ENCODE data around the gene DAPK1. TPM values are rescaled to one million over a fixed set of nuclear protein-coding genes. Genes with fewer than 3 reads are reported as not detected.

The DAPK1 gene
- total RNA-seq, 1 experiment from 2014 or later: 133 TPM

- H3K27ac Mint-ChIP-seq (ENCODE audit: unreplicated experiment): peak overlapping the region; percentile 80
- CTCF ChIA-PET: interaction anchor here (0.8 kb wide), 1 partner anchor 35 kb away, joined by 3 read pairs; no protein-coding TSS in a partner anchor
- BruUV-seq (replicated peaks): no TSS peak
- peaks cover 35% of the 10 kb centered on the region for H3K36me3 Mint-ChIP-seq (ENCODE audit: insufficient read depth, unreplicated experiment)
- H3K9me3 Mint-ChIP-seq (ENCODE audit: low read depth, unreplicated experiment): peaks cover 4% of the 10 kb centered on the region
- no peak for DNase-seq
- TF ChIP-seq, protein P1, sequence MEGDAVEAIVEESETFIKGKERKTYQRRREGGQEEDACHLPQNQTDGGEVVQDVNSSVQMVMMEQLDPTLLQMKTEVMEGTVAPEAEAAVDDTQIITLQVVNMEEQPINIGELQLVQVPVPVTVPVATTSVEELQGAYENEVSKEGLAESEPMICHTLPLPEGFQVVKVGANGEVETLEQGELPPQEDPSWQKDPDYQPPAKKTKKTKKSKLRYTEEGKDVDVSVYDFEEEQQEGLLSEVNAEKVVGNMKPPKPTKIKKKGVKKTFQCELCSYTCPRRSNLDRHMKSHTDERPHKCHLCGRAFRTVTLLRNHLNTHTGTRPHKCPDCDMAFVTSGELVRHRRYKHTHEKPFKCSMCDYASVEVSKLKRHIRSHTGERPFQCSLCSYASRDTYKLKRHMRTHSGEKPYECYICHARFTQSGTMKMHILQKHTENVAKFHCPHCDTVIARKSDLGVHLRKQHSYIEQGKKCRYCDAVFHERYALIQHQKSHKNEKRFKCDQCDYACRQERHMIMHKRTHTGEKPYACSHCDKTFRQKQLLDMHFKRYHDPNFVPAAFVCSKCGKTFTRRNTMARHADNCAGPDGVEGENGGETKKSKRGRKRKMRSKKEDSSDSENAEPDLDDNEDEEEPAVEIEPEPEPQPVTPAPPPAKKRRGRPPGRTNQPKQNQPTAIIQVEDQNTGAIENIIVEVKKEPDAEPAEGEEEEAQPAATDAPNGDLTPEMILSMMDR (IDR thresholded peaks at IDR 0.05; ENCODE audit: unreplicated experiment): no peak
- no peak overlapping the region for H3K4me3 Mint-ChIP-seq (ENCODE audit: low read depth, unreplicated experiment)
- H3K27me3 Mint-ChIP-seq (ENCODE audit: unreplicated experiment): no peaks in the 10 kb centered on the region
- peaks cover 73% of the 10 kb centered on the region for H3K4me1 Mint-ChIP-seq (ENCODE audit: low read depth, unreplicated experiment)
- intact Hi-C loops (cut with micrococcal nuclease; ENCODE audit: unreplicated experiment): no loop called here
Observed at GRCh38 chr9:87564791-87565241, 67.1 kb downstream of the DAPK1 start.

DNA sequence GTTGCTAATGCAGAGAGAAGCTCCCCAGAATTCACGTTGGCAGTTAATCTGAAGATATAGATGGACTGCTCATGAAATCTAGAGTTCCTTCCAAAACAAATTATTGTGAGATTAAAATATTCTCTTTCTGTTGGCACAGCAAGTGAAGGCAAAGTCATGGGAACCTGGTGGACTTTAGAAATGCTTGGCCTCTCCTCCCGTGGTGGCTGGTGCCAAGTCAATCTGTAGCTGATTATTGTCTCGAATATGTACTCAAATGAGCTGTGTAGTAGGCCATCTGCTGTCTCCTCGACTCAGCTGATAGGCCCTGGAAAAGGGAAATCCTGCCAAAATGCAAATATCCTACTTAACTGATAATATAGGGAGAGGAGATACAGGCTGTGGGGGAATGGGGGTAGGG lies 69.3 kb downstream of the DAPK1 start:
- intact Hi-C loops (cut with micrococcal nuclease; ENCODE audit: unreplicated experiment): no loop called here
- CTCF ChIA-PET: no interaction called here
- Mint-ChIP-seq H3K4me1 (ENCODE audit: low read depth, unreplicated experiment) (peaks cover 85% of the 10 kb centered on the region), H3K9me3 (ENCODE audit: low read depth, unreplicated experiment) (peaks cover 4% of the 10 kb centered on the region), H3K27ac (ENCODE audit: unreplicated experiment) (peak overlapping the region; percentile 58), H3K36me3 (ENCODE audit: insufficient read depth, unreplicated experiment) (peaks cover 35% of the 10 kb centered on the region), H3K4me3 (ENCODE audit: low read depth, unreplicated experiment) (no peak overlapping the region), H3K27me3 (ENCODE audit: unreplicated experiment) (no peaks in the 10 kb centered on the region)
- BruUV-seq (replicated peaks): no TSS peak
- no peak for DNase-seq
- TF ChIP-seq, protein P1 (IDR thresholded peaks at IDR 0.05; ENCODE audit: unreplicated experiment): no peak

DNA sequence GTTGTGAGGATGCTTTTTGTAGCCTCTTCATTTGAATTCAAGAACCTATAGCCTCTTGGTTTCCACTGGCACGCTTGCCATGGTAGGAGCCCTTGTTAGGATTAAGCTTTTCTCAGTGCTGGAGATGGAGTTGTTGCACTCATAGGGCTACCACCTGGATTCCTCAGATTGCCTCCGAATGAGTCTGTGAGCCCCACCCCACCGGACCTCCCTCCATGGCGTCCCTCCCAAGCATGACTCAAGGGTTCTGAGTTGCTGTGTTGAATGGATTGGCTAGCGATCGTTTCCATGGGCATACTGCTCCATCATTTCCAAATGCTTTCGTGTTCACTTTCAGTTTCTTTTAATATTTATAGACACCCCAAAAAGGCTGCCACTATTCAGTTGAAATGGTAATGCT lies 69.9 kb downstream of the DAPK1 start:
- CTCF ChIA-PET: no interaction called here
- H3K9me3 Mint-ChIP-seq (ENCODE audit: low read depth, unreplicated experiment): peaks cover 4% of the 10 kb centered on the region
- no peaks in the 10 kb centered on the region for H3K27me3 Mint-ChIP-seq (ENCODE audit: unreplicated experiment)
- TF ChIP-seq, protein P1 (IDR thresholded peaks at IDR 0.05; ENCODE audit: unreplicated experiment): no peak
- DNase-seq: peak; percentile 52
- H3K36me3 Mint-ChIP-seq (ENCODE audit: insufficient read depth, unreplicated experiment): peaks cover 36% of the 10 kb centered on the region
- intact Hi-C loops (cut with micrococcal nuclease; ENCODE audit: unreplicated experiment): no loop called here
- H3K4me3 Mint-ChIP-seq (ENCODE audit: low read depth, unreplicated experiment): no peak overlapping the region
- peaks cover 91% of the 10 kb centered on the region for H3K4me1 Mint-ChIP-seq (ENCODE audit: low read depth, unreplicated experiment)
- BruUV-seq (replicated peaks): no TSS peak
- no peak overlapping the region for H3K27ac Mint-ChIP-seq (ENCODE audit: unreplicated experiment)

- peaks cover 91% of the 10 kb centered on the region for H3K4me1 Mint-ChIP-seq (ENCODE audit: low read depth, unreplicated experiment)
- TF ChIP-seq, protein P1 (IDR thresholded peaks at IDR 0.05; ENCODE audit: unreplicated experiment): no peak
- H3K9me3 Mint-ChIP-seq (ENCODE audit: low read depth, unreplicated experiment): peaks cover 4% of the 10 kb centered on the region
- no peaks in the 10 kb centered on the region for H3K27me3 Mint-ChIP-seq (ENCODE audit: unreplicated experiment)
- peaks cover 36% of the 10 kb centered on the region for H3K36me3 Mint-ChIP-seq (ENCODE audit: insufficient read depth, unreplicated experiment)
- intact Hi-C loops (cut with micrococcal nuclease; ENCODE audit: unreplicated experiment): no loop called here
- no peak overlapping the region for H3K4me3 Mint-ChIP-seq (ENCODE audit: low read depth, unreplicated experiment)
- BruUV-seq (replicated peaks): no TSS peak
- DNase-seq: no peak
- no peak overlapping the region for H3K27ac Mint-ChIP-seq (ENCODE audit: unreplicated experiment)
- CTCF ChIA-PET: no interaction called here
Observed at GRCh38 chr9:87567983-87568382, 70.3 kb downstream of the DAPK1 start.

All from Calu3 (cell line).